ENCODE data around the gene TIAL1. TPM values are rescaled to one million over a fixed set of nuclear protein-coding genes. Genes with fewer than 3 reads are reported as not detected.

The TIAL1 gene
- total RNA-seq, 1 donor from 2014 or later = 192 TPM

- H3K27me3 Mint-ChIP-seq (ENCODE audit: insufficient read depth) = no peaks in the 10 kb centered on the region
- peaks cover 59% of the 10 kb centered on the region for H3K36me3 Mint-ChIP-seq (ENCODE audit: low read depth)
- H3K9me3 Mint-ChIP-seq = no peaks in the 10 kb centered on the region
- no peak overlapping the region for H3K4me3 Mint-ChIP-seq
- intact Hi-C loops (cut with micrococcal nuclease) = no loop called here
- H3K27ac Mint-ChIP-seq = no peak overlapping the region
- no peak for DNase-seq (ENCODE audit: low spot score)
- peaks cover 16% of the 10 kb centered on the region for H3K4me1 Mint-ChIP-seq (ENCODE audit: low read depth)
Observed at GRCh38 chr10:119526621-119527592, 69.9 kb downstream of the TIAL1 start.

GRCh38 chr10:119526149-119526548 is 70.6 kb downstream of the TIAL1 start:
- H3K27ac Mint-ChIP-seq = no peak overlapping the region

DNA sequence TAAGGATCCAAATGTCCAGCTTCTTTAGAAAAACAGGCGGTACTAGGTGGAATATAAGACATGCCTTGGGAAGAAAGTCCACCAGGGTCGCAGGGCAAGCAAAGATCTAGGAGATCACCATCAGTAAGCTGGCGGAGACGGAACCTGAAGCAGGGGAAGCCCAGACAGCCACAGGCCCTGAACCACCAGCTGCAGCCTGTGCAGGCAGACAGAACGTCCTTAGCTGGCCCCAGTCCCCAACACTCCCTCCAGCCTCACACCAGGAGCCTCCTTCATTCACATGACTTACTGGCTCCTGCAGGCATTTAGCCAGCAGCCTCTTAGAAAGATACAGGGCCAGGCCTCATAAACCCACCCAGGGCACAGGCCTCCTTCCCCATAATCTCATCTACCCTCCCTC is 71.6 kb downstream of the TIAL1 start:
- no peak for DNase-seq (ENCODE audit: low spot score)
- no peak overlapping the region for H3K4me3 Mint-ChIP-seq
- no peaks in the 10 kb centered on the region for H3K9me3 Mint-ChIP-seq
- intact Hi-C loops (cut with micrococcal nuclease) = no loop called here
- H3K4me1 Mint-ChIP-seq (ENCODE audit: low read depth) = peaks cover 19% of the 10 kb centered on the region
- H3K27ac Mint-ChIP-seq = no peak overlapping the region
- H3K36me3 Mint-ChIP-seq (ENCODE audit: low read depth) = peaks cover 67% of the 10 kb centered on the region
- no peaks in the 10 kb centered on the region for H3K27me3 Mint-ChIP-seq (ENCODE audit: insufficient read depth)

More at GRCh38 chr10:119526149-119526548, 70.6 kb downstream of the TIAL1 start:
- H3K36me3 Mint-ChIP-seq (ENCODE audit: low read depth) = peaks cover 60% of the 10 kb centered on the region
- no peaks in the 10 kb centered on the region for H3K9me3 Mint-ChIP-seq
- H3K4me3 Mint-ChIP-seq = no peak overlapping the region
- DNase-seq (ENCODE audit: low spot score) = no peak
- intact Hi-C loops (cut with micrococcal nuclease) = no loop called here
- peaks cover 19% of the 10 kb centered on the region for H3K4me1 Mint-ChIP-seq (ENCODE audit: low read depth)
- no peaks in the 10 kb centered on the region for H3K27me3 Mint-ChIP-seq (ENCODE audit: insufficient read depth)

DNA sequence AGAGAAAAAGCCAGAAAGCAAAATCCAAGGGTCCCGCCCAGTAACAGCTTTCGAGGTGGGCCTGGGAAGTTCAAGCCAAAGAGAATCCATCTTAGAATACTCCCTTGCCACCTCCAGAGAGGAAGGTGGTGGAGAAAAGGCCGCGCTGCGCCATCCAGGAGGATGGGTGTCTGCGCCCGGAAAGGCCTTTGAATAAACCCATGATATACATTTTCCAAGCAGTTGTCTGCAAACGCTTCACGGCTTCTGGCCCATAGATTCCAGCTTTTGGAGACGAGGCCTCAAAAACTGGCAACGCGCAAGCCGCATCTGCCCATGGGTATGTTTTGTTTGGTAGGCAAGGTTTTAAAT is 72.1 kb downstream of the TIAL1 start:
- Mint-ChIP-seq H3K27me3 (ENCODE audit: insufficient read depth) (no peaks in the 10 kb centered on the region), H3K36me3 (ENCODE audit: low read depth) (peaks cover 70% of the 10 kb centered on the region), H3K4me1 (ENCODE audit: low read depth) (peaks cover 19% of the 10 kb centered on the region), H3K27ac (no peak overlapping the region), H3K4me3 (no peak overlapping the region), H3K9me3 (no peaks in the 10 kb centered on the region)
- no peak for DNase-seq (ENCODE audit: low spot score)
- intact Hi-C loops (cut with micrococcal nuclease) = no loop called here

GRCh38 chr10:119523895-119524719 is 72.7 kb downstream of the TIAL1 start:
- intact Hi-C loops (cut with micrococcal nuclease) = no loop called here
- no peak for DNase-seq (ENCODE audit: low spot score)
- peaks cover 16% of the 10 kb centered on the region for H3K4me1 Mint-ChIP-seq (ENCODE audit: low read depth)
- no peak overlapping the region for H3K27ac Mint-ChIP-seq
- peaks cover 71% of the 10 kb centered on the region for H3K36me3 Mint-ChIP-seq (ENCODE audit: low read depth)
- no peak overlapping the region for H3K4me3 Mint-ChIP-seq
- no peaks in the 10 kb centered on the region for H3K27me3 Mint-ChIP-seq (ENCODE audit: insufficient read depth)
- no peaks in the 10 kb centered on the region for H3K9me3 Mint-ChIP-seq

Other genes with a start within 250 kb of the TIAL1 start
- gene RGS10, start 54.2 kb downstream of the TIAL1 start, total RNA-seq = 142 and 150 TPM in 2 replicates
- gene BAG3, start 54.4 kb upstream of the TIAL1 start, total RNA-seq = 30.4 and 30.5 TPM in 2 replicates
- 17.7 and 19.4 TPM in 2 replicates for gene INPP5F, start 129.1 kb upstream of the TIAL1 start, total RNA-seq

Measured in activated T-helper 1 cell treated with anti-CD3 and anti-CD28 coated beads, Interleukin-12 subunit alpha, Interleukin-12 subunit beta, Interleukin-2, Interleukin-4 antibody, amounts not matched to agents 30 ng/mL and 10 ng/mL and 1 ng/mL, durations not matched to agents 14 hours and 24 hours and 36 hours (primary cell).